Loucy (cell line): Measurements from ENCODE around the gene CCDC177.

Experiments used
- CTCF ChIP-seq: fragments of 200-600 bp; sonication (generic); conservative IDR thresholded peaks from 2 replicates; pipeline ENCODE4 v1.5.1; 2014; ENCODE audit warnings: mild to moderate bottlenecking, antibody characterized with exemption, low read length
- EZH2phosphoT487 ChIP-seq: fragments of 200-600 bp; IDR thresholded peaks from 2 replicates; pipeline ENCODE4 v1.6.1; 2018; ENCODE audit warnings: antibody characterized with exemption, mild to moderate bottlenecking, moderate library complexity, borderline replicate concordance

GRCh38 chr14:69558774-69559173 is 15.9 kb downstream of the CCDC177 start:
- TF ChIP-seq CTCF (no peak), EZH2phosphoT487 (no peak)
